OCI-LY1 (cell line): ENCODE results near the gene TBC1D14.
A peak's percentile ranks its signal among the peaks of the same experiment; 100 is the strongest.

Experiments used
- H2AFZ ChIP-seq: fragments of 200-600 bp; sonication (generic), shearing (Covaris generic); 2 replicates; pipeline ENCODE4 v1.6.0; 2014; ENCODE audit warnings: antibody characterized with exemption, mild to moderate bottlenecking, low read length
- H3F3A ChIP-seq: fragments of 200-600 bp; sonication (generic), shearing (Covaris generic); 2 replicates; pipeline ENCODE4 v1.6.0; 2014; ENCODE audit warnings: mild to moderate bottlenecking, antibody characterized with exemption, low read length, moderate library complexity; ENCODE audit not compliant: insufficient read depth
- H3K27ac ChIP-seq: fragments of 200-600 bp; sonication (generic); 2 replicates; pipeline ENCODE4 v1.5.1; 2014; ENCODE audit warnings: low read length, mixed run types, mild to moderate bottlenecking, low read depth; ENCODE audit not compliant: poor library complexity, severe bottlenecking
- H3K27me3 ChIP-seq: fragments of 200-600 bp; sonication (generic); 2 replicates; pipeline ENCODE4 v1.6.0; 2014; ENCODE audit warnings: antibody characterized with exemption, mild to moderate bottlenecking, low read length, moderate library complexity; ENCODE audit not compliant: insufficient read depth
- H3K36me3 ChIP-seq: fragments of 200-600 bp; sonication (generic); 2 replicates; pipeline ENCODE4 v1.6.1; 2014; ENCODE audit warnings: mild to moderate bottlenecking, antibody characterized with exemption, low read length, moderate library complexity, mixed read lengths; ENCODE audit not compliant: insufficient read depth
- H3K4me1 ChIP-seq: fragments of 200-600 bp; sonication (generic); 2 replicates; pipeline ENCODE4 v1.5.1; 2014; ENCODE audit warnings: mild to moderate bottlenecking, low read length, moderate library complexity; ENCODE audit not compliant: insufficient read depth, severe bottlenecking
- H3K4me2 ChIP-seq: fragments of 200-600 bp; sonication (generic), shearing (Covaris generic); 2 replicates; pipeline ENCODE4 v1.6.1; 2014; ENCODE audit warnings: low read length
- H3K4me3 ChIP-seq: fragments of 200-600 bp; sonication (generic); 2 replicates; pipeline ENCODE4 v1.5.1; 2014; ENCODE audit warnings: low read length, low read depth, mild to moderate bottlenecking, mixed read lengths; ENCODE audit not compliant: poor library complexity, severe bottlenecking
- H3K79me2 ChIP-seq: fragments of 200-600 bp; shearing (Covaris generic); 2 replicates; pipeline ENCODE4 v1.6.1; 2016; ENCODE audit warnings: mixed run types, low read length, mixed read lengths; ENCODE audit not compliant: insufficient read depth
- H3K9ac ChIP-seq: fragments of 200-600 bp; sonication (generic), shearing (Covaris generic); 2 replicates; pipeline ENCODE4 v1.6.1; 2014; ENCODE audit warnings: mild to moderate bottlenecking, low read length, mixed read lengths
- H3K9me2 ChIP-seq: fragments of 200-600 bp; sonication (generic), shearing (Covaris generic); 2 replicates; pipeline ENCODE4 v1.6.1; 2014; ENCODE audit warnings: low read depth, mild to moderate bottlenecking, low read length, mixed read lengths
- H3K9me3 ChIP-seq: fragments of 200-600 bp; shearing (Covaris generic); 2 replicates; pipeline ENCODE4 v1.6.1; 2014; ENCODE audit warnings: low read length, mixed read lengths
- H4K20me1 ChIP-seq: fragments of 200-600 bp; sonication (generic), shearing (Covaris generic); 2 replicates; pipeline ENCODE4 v1.6.0; 2016; ENCODE audit warnings: mild to moderate bottlenecking, low read length; ENCODE audit not compliant: insufficient read depth
- EZH2 ChIP-seq: fragments of 200-600 bp; sonication (generic), shearing (Covaris generic); IDR thresholded peaks from 2 replicates; pipeline ENCODE4 v1.8.0; 2017; ENCODE audit warnings: borderline replicate concordance, mixed run types, mild to moderate bottlenecking, antibody characterized with exemption, low read length, moderate library complexity, mixed read lengths
- TF ChIP-seq, protein P1 (sequence below): fragments of 200-600 bp; sonication (generic), shearing (Covaris generic); IDR thresholded peaks from 2 replicates; pipeline ENCODE4 v1.5.1; 2017; ENCODE audit warnings: mild to moderate bottlenecking, antibody characterized with exemption, low read length, moderate library complexity, mixed read lengths

Gene TBC1D14

DNA sequence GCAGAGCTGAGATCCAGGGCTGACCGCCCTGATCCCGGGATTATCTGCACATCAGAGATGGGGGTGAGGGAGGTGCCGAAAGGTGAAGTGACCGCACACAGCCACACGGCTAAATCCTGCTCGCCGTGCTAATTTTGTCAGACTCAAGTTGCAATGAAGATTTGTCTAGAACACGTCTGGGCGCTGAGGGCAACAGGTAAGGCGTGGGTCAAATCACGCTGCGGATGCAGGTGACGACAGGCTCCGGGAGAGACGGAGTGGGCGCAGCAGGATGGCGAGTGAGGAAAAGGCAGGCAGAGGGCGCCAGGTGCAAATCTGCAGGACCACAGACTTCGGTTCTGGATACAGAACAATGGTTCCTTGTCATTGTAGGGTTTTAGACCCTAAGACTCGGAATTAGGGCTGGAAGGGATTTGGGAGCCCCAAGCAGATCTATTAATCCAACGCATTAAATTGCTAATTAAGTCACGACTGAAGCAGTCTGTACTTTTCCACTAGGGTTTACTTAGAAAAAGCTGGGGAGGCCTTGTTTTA, 1.9 kb upstream of the TBC1D14 start:
- H3K9me3 ChIP-seq, result no peaks in the 10 kb centered on the region
- TF ChIP-seq EZH2, result no peak
- TF ChIP-seq, protein P1, sequence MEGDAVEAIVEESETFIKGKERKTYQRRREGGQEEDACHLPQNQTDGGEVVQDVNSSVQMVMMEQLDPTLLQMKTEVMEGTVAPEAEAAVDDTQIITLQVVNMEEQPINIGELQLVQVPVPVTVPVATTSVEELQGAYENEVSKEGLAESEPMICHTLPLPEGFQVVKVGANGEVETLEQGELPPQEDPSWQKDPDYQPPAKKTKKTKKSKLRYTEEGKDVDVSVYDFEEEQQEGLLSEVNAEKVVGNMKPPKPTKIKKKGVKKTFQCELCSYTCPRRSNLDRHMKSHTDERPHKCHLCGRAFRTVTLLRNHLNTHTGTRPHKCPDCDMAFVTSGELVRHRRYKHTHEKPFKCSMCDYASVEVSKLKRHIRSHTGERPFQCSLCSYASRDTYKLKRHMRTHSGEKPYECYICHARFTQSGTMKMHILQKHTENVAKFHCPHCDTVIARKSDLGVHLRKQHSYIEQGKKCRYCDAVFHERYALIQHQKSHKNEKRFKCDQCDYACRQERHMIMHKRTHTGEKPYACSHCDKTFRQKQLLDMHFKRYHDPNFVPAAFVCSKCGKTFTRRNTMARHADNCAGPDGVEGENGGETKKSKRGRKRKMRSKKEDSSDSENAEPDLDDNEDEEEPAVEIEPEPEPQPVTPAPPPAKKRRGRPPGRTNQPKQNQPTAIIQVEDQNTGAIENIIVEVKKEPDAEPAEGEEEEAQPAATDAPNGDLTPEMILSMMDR, result peak; percentile 32; the same call in 1 of the 2 replicates
- no peaks in the 10 kb centered on the region for H3K27me3 ChIP-seq
- H3K4me3 ChIP-seq, result no peak overlapping the region
- no peaks in the 10 kb centered on the region for H3K79me2 ChIP-seq
- H3F3A ChIP-seq, result no peaks in the 10 kb centered on the region
- H3K36me3 ChIP-seq, result no peaks in the 10 kb centered on the region
- H3K9me2 ChIP-seq, result no peaks in the 10 kb centered on the region
- peaks cover 32% of the 10 kb centered on the region for H3K4me1 ChIP-seq
- no peak overlapping the region for H3K27ac ChIP-seq
- H2AFZ ChIP-seq, result no peak overlapping the region
- H4K20me1 ChIP-seq, result no peaks in the 10 kb centered on the region
- H3K9ac ChIP-seq, result no peak overlapping the region
- H3K4me2 ChIP-seq, result no peak overlapping the region

DNA sequence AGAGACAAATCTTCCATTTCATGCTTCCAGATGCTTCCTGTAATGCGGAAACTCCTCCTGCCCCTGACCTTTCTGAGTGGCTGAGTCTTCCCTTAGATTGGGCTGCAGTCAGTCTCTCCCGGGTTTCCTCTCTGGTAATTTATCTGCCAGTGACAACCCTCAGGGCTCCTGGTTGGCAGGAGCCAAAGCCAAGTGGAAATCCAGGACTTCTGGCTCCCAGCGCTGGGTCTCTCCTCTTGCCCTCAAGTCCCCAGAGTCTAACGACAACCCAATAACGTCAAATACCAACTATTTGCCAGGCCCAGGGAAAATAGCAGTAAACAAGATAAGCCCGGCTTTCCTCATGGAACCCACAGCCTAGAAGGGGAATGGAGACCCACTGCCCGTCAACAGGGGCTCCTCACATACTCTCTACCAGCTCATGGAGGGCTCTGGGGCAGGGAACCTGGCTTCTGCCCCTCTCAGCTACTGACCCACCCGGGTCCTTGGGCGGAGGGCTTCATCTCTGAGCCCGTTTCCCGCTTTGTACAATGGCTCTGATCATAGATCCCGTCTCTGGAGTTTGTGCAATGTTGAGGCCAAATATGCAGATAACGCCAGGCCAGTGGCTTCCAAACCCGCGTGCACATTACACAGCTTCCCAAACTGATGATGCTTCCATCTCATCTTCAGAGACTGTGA, 1.1 kb upstream of the TBC1D14 start:
- Histone ChIP-seq H3K4me3 (peak overlapping the region; percentile 71), H3K4me2 (peak overlapping the region; percentile 65), H3K4me1 (peaks cover 40% of the 10 kb centered on the region), H3K9me2 (no peaks in the 10 kb centered on the region), H3K9me3 (no peaks in the 10 kb centered on the region), H3K79me2 (no peaks in the 10 kb centered on the region), H3K27ac (no peak overlapping the region), H2AFZ (no peak overlapping the region), H3F3A (no peaks in the 10 kb centered on the region), H3K9ac (peak overlapping the region; percentile 72), H4K20me1 (no peaks in the 10 kb centered on the region), H3K36me3 (no peaks in the 10 kb centered on the region), H3K27me3 (no peaks in the 10 kb centered on the region)
- TF ChIP-seq, protein P1, result no peak
- no peak for TF ChIP-seq EZH2

DNA sequence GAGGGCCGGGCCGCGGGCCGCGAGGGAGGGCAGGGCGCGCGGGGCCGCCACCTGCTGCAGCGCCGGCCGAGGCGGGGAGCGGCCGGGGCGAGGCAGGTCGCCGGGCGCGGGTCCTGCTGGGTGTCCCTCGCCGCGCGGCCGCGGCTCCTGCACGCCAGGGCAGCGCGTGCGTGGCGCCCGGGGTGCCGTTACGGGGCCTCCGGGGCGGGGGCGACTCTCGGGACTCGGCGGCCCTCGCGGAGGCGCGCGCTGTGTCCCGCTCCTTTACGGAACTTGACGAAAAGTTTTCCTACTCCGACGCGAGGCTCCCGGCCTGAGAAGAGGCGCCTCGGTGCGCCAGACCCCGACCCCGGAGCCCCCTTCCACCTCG, 329 bp downstream of the TBC1D14 start:
- Histone ChIP-seq H3K79me2 (no peaks in the 10 kb centered on the region), H3K4me2 (peak overlapping the region; percentile 96), H3F3A (no peaks in the 10 kb centered on the region), H4K20me1 (no peaks in the 10 kb centered on the region), H3K27me3 (no peaks in the 10 kb centered on the region), H3K4me3 (peak overlapping the region; percentile 71), H3K36me3 (no peaks in the 10 kb centered on the region), H3K9ac (peak overlapping the region; percentile 87), H3K27ac (peak overlapping the region; percentile 79), H3K9me3 (no peaks in the 10 kb centered on the region), H3K9me2 (no peaks in the 10 kb centered on the region), H3K4me1 (peaks cover 41% of the 10 kb centered on the region), H2AFZ (no peak overlapping the region)
- TF ChIP-seq EZH2, result no peak
- TF ChIP-seq, protein P1, result no peak
